Esophagus squamous epithelium (tissue), 5 donors: Measurements from ENCODE around the gene ITGA11. TPM values are rescaled to one million over a fixed set of nuclear protein-coding genes. Genes with fewer than 3 reads are reported as not detected.
A peak's percentile ranks its signal among the peaks of the same experiment; 100 is the strongest.

Experiments
- DNase-seq: peaks from one replicate; lab custom pipeline; 2025; lab: John Stamatoyannopoulos, UW
- H3K27ac ChIP-seq, 4 donors: fragments of 200-600 bp; sonication (generic); one replicate each; pipeline ENCODE4 v1.5.1; 2016 to 2019; ENCODE audit warnings: mild to moderate bottlenecking in 1 of 4
- H3K27me3 ChIP-seq, 4 donors: fragments of 200-600 bp; sonication (generic); 1 replicate in 3 of 4; 2 replicates in 1 of 4; pipeline versions ENCODE4 v1.5.1 to v1.6.0; 2017 to 2021; ENCODE audit warnings: antibody characterized with exemption in 1 of 4
- H3K36me3 ChIP-seq, 3 donors: fragments of 200-600 bp; sonication (generic); one replicate each; pipeline ENCODE4 v1.5.1; 2016 to 2019
- H3K4me1 ChIP-seq, 3 donors: fragments of 200-600 bp; sonication (generic); one replicate each; pipeline ENCODE4 v1.5.1; 2017 to 2019
- H3K4me3 ChIP-seq, 4 donors: fragments of 200-600 bp; sonication (generic); 1 replicate in 3 of 4; 2 replicates in 1 of 4; pipeline ENCODE4 v1.5.1; 2016 to 2019; ENCODE audit warnings: mild to moderate bottlenecking in 2 of 4, moderate library complexity in 1 of 4
- H3K9me3 ChIP-seq, 3 donors: fragments of 200-600 bp; sonication (generic); one replicate each; pipeline ENCODE4 v1.5.1; 2016 to 2019
- CTCF ChIP-seq, 6 experiments: fragments of 450-650 bp in 4 of 6; fragments of 200-600 bp in 2 of 6; sonication (generic) in 2 of 6; IDR thresholded peaks; one replicate each; pipeline ENCODE4 v1.5.1; 2016 to 2019; ENCODE audit warnings: antibody characterized with exemption in 6 of 6, mild to moderate bottlenecking in 4 of 6, moderate library complexity in 4 of 6
- POLR2A ChIP-seq, 4 donors: fragments of 450-650 bp; IDR thresholded peaks; one replicate each; pipeline ENCODE4 v1.6.1; 2017; ENCODE audit warnings: antibody characterized with exemption in 4 of 4, mild to moderate bottlenecking in 4 of 4, moderate library complexity in 3 of 4
- WGBS, 2 donors: methylation state at CpG; one replicate each; pipeline ENCODE4 v1.1.5; 2018; 5-methylcytosine and 5-hydroxymethylcytosine counted together
- intact Hi-C: fragments of 100-400 bp; cut with DNase I; formaldehyde crosslinking; loops from one replicate; pipeline ENCODE4 v1.15.0; 2022
- total RNA-seq, 4 donors: library from RNA; depleted of rRNA; stranded (reverse); fragments of >200 nt; gene quantifications; one replicate each; pipeline ENCODE4 v1.1.0, GENCODE V29; 2016
- donor health status: DM: yes; HTN: yes; CAD: no.

Gene ITGA11
- total RNA-seq, 4 donors from 2014 or later, result 0.19 to 2.9 (median 0.81) TPM

GRCh38 chr15:68408971-68409370, 23.0 kb downstream of the ITGA11 start:
- Histone ChIP-seq H3K27me3 (peaks cover 0 to 7% (median 0%) of the 10 kb centered on the region in 4 donors), H3K36me3 (no peaks in the 10 kb centered on the region), H3K9me3 (no peaks in the 10 kb centered on the region), H3K4me1 (no peaks in the 10 kb centered on the region), H3K4me3 (no peak overlapping the region), H3K27ac (no peak overlapping the region)
- intact Hi-C loops, result no loop called here
- 82 to 88% methylated on average over 4 of the region's 4 CpGs for whole genome bisulfite sequencing, 2 donors
- no peak for TF ChIP-seq CTCF (IDR thresholded peaks at IDR 0.05)
- TF ChIP-seq POLR2A (IDR thresholded peaks at IDR 0.05), result no peak
- no peak for DNase-seq

- peak overlapping the region in 1 of 4 donors; percentile 42 for H3K27ac ChIP-seq
- intact Hi-C loops, result no loop called here
These were observed 23.8 kb downstream of the ITGA11 start for GRCh38 chr15:68407886-68408881.

GRCh38 chr15:68407141-68407885, 24.6 kb downstream of the ITGA11 start:
- 70 to 80% methylated on average over 4 to 7 of the region's 9 CpGs for WGBS, 2 donors
- no peak for TF ChIP-seq POLR2A (IDR thresholded peaks at IDR 0.05)
- no peak for TF ChIP-seq CTCF (IDR thresholded peaks at IDR 0.05)
- DNase-seq, result no peak
- Histone ChIP-seq H3K4me3 (no peak overlapping the region), H3K27me3 (peaks cover 0 to 7% (median 0%) of the 10 kb centered on the region in 4 donors), H3K4me1 (no peaks in the 10 kb centered on the region), H3K9me3 (no peaks in the 10 kb centered on the region), H3K36me3 (no peaks in the 10 kb centered on the region), H3K27ac (peak overlapping the region in 1 of 4 donors; percentile 42)
- intact Hi-C loops, result no loop called here

More at GRCh38 chr15:68407886-68408881, 23.8 kb downstream of the ITGA11 start:
- no peaks in the 10 kb centered on the region for H3K4me1 ChIP-seq
- no peak overlapping the region for H3K4me3 ChIP-seq
- no peaks in the 10 kb centered on the region for H3K36me3 ChIP-seq
- DNase-seq, result no peak
- no peaks in the 10 kb centered on the region for H3K9me3 ChIP-seq
- WGBS, 2 donors, result 84 to 87% methylated on average over 7 to 9 of the region's 9 CpGs
- peaks cover 0 to 7% (median 0%) of the 10 kb centered on the region in 4 donors for H3K27me3 ChIP-seq
- TF ChIP-seq POLR2A (IDR thresholded peaks at IDR 0.05) (no peak), CTCF (IDR thresholded peaks at IDR 0.05) (no peak)

DNA sequence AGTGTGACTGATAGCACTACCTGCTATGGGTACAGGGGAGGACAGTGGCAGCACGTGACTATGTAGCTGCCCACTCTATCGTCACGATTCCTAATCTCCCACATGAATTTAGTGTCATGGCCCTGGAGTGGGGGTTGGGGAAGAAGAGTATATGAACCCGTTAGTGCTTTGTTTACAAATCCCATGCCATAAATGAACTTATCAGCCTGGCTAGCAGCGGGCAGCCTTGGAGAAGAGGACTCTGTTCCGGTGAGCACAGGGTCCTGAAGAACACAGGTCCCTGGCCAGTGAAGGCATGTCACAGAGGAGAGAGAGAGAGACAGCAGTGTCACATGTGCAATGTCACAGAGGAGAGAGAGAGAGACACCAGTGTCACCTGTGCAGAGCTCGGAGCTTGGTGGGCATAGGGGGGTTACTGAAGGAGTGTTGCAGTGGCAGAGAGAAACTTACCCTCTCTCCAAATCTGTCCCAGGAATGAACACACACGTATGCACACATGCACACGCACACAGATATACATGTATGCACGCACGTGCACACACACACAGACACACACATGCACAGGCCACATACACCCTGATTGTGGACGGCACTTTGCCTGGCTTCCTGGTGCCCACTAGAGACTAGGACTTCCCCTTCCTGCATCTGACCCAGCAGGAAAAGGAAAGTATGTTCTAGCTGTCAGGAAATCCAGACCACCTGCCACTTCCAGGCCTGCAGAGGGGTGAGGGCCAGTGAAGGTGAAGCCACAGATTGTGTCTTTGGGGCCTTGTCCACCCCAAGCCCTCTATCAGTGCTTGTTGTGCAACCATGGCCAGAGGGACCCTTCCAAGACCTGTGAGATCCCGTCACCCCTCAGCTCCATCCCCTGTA, 26.3 kb downstream of the ITGA11 start:
- no peak for DNase-seq
- 64 to 74% methylated on average over 12 to 13 of the region's 13 CpGs for WGBS, 2 donors
- Histone ChIP-seq H3K27me3 (peaks cover 0 to 7% (median 0%) of the 10 kb centered on the region in 4 donors), H3K36me3 (no peaks in the 10 kb centered on the region), H3K4me3 (no peak overlapping the region), H3K4me1 (no peaks in the 10 kb centered on the region), H3K27ac (no peak overlapping the region), H3K9me3 (no peaks in the 10 kb centered on the region)
- intact Hi-C loops, result no loop called here
- TF ChIP-seq CTCF (IDR thresholded peaks at IDR 0.05) (no peak), POLR2A (IDR thresholded peaks at IDR 0.05) (no peak)
